Right atrium auricular region (tissue), 2 donors: ENCODE measurements around the gene ETV5. TPM values are rescaled to one million over a fixed set of nuclear protein-coding genes. Genes with fewer than 3 reads are reported as not detected.

Experiments used
- DNase-seq: peaks from one replicate; pipeline ENCODE4 v3.0.0-alpha.2; 2019; ENCODE audit warnings: low spot score
- H3K27ac ChIP-seq, 2 donors: fragments of 200-600 bp; sonication (generic); 1 replicate in 1 of 2; 2 replicates in 1 of 2; pipeline ENCODE4 v1.5.1; 2016 to 2019
- H3K27me3 ChIP-seq, 2 donors: fragments of 200-600 bp; sonication (generic); one replicate each; pipeline versions ENCODE4 v1.5.1 to v1.6.0; 2017 to 2019
- H3K36me3 ChIP-seq: fragments of 200-600 bp; sonication (generic); one replicate; pipeline ENCODE4 v1.5.1; 2016
- H3K4me1 ChIP-seq, 2 donors: fragments of 200-600 bp; sonication (generic); one replicate each; pipeline versions ENCODE4 v1.5.1 to v1.6.0; 2017 to 2019
- H3K4me3 ChIP-seq, 2 donors: fragments of 200-600 bp; sonication (generic); 1 replicate in 1 of 2; 2 replicates in 1 of 2; pipeline ENCODE4 v1.5.1; 2017 to 2019; ENCODE audit warnings: mild to moderate bottlenecking in 1 of 2, moderate library complexity in 1 of 2
- H3K9me3 ChIP-seq, 2 donors: fragments of 200-600 bp; sonication (generic); one replicate each; pipeline ENCODE4 v1.5.1; 2019
- CTCF ChIP-seq, 2 donors: fragments of 200-600 bp; sonication (generic); IDR thresholded peaks; one replicate each; pipeline ENCODE4 v1.5.1; 2019; ENCODE audit warnings: antibody characterized with exemption in 2 of 2
- total RNA-seq, 2 donors: library from RNA; depleted of rRNA; stranded (reverse); fragments of >200 nt; gene quantifications; one replicate each; pipeline ENCODE4 v1.1.0, GENCODE V29; 2016

ETV5 gene
- 10 to 100 TPM; 22.8 to 28.7 TPM for total RNA-seq

- TF ChIP-seq CTCF (IDR thresholded peaks at IDR 0.05): no peak
- Histone ChIP-seq H3K4me3 (peak within 1 kb of the TSS; percentile 82 to 83), H3K27me3 (no peaks in the 10 kb centered on the region)
Measured at GRCh38 chr3:186108941-186109865, at the start of gene ETV5. Gene ETV5 (minus strand): TSS chr3:186109089. CDS start chr3:186105868, 3,221 bp downstream.

GRCh38 chr3:186154641-186155040 is 45.8 kb upstream of the ETV5 start:
- no peaks in the 10 kb centered on the region for H3K4me1 ChIP-seq
- DNase-seq: no peak
- no peak for TF ChIP-seq CTCF (IDR thresholded peaks at IDR 0.05)
- H3K4me3 ChIP-seq: no peak overlapping the region
- H3K27me3 ChIP-seq: no peaks in the 10 kb centered on the region
- no peaks in the 10 kb centered on the region for H3K9me3 ChIP-seq
- no peaks in the 10 kb centered on the region for H3K36me3 ChIP-seq
- H3K27ac ChIP-seq: no peak overlapping the region

More at GRCh38 chr3:186108941-186109865, at the start of gene ETV5:
- Histone ChIP-seq H3K36me3 (no peaks in the 10 kb centered on the region), H3K27ac (peak within 1 kb of the TSS; percentile 90 to 94), H3K9me3 (no peaks in the 10 kb centered on the region), H3K4me1 (peaks cover 0 to 23% of the 10 kb centered on the region in 2 donors)
- DNase-seq: peak; percentile 100

GRCh38 chr3:186152889-186153292 is 44.0 kb upstream of the ETV5 start:
- H3K27ac ChIP-seq: no peak overlapping the region
- no peaks in the 10 kb centered on the region for H3K27me3 ChIP-seq
- TF ChIP-seq CTCF (IDR thresholded peaks at IDR 0.05): no peak
- no peak overlapping the region for H3K4me3 ChIP-seq
- no peaks in the 10 kb centered on the region for H3K4me1 ChIP-seq
- H3K9me3 ChIP-seq: no peaks in the 10 kb centered on the region
- no peak for DNase-seq
- H3K36me3 ChIP-seq: no peaks in the 10 kb centered on the region

GRCh38 chr3:186152361-186152798 is 43.5 kb upstream of the ETV5 start:
- TF ChIP-seq CTCF (IDR thresholded peaks at IDR 0.05): no peak
- Histone ChIP-seq H3K9me3 (no peaks in the 10 kb centered on the region), H3K4me1 (no peaks in the 10 kb centered on the region), H3K36me3 (no peaks in the 10 kb centered on the region), H3K27ac (no peak overlapping the region), H3K27me3 (no peaks in the 10 kb centered on the region), H3K4me3 (no peak overlapping the region)
- no peak for DNase-seq

- Histone ChIP-seq H3K9me3 (no peaks in the 10 kb centered on the region), H3K4me1 (no peaks in the 10 kb centered on the region), H3K4me3 (no peak overlapping the region), H3K27me3 (no peaks in the 10 kb centered on the region), H3K36me3 (no peaks in the 10 kb centered on the region), H3K27ac (no peak overlapping the region)
- DNase-seq: no peak
- no peak for TF ChIP-seq CTCF (IDR thresholded peaks at IDR 0.05)
Measured at GRCh38 chr3:186151077-186151971, 42.4 kb upstream of the ETV5 start.
